Bronchial smooth muscle cell (primary cell): ENCODE results near the gene MTHFD1L. TPM values are rescaled to one million over a fixed set of nuclear protein-coding genes. Genes with fewer than 3 reads are reported as not detected.

Source experiments
- total RNA-seq: library from RNA; depleted of rRNA; stranded (reverse); fragments of >200 nt; gene quantifications from 2 replicates; pipeline ENCODE4 v1.2.1, GENCODE V29; 2014

The MTHFD1L gene
- total RNA-seq: 20.1 and 32.0 TPM in 2 replicates

GRCh38 chr6:150865406-150866146 lies at the start of gene MTHFD1L:
TSS of gene MTHFD1L (plus strand) at chr6:150865702. CDS start at chr6:150865823, 121 bp downstream.

